ENCODE results near the gene RAD51.

The RAD51 gene

GRCh38 chr15:40693904-40694687, 878 bp upstream of the RAD51 start:
- no peak for DNase-seq
- Histone ChIP-seq H3K36me3 (peaks cover 5% of the 10 kb centered on the region; the same call in 1 of the 2 replicates), H3K27me3 (no peaks in the 10 kb centered on the region), H3K4me1 (no peaks in the 10 kb centered on the region), H3K9me3 (no peaks in the 10 kb centered on the region), H3K4me3 (ENCODE audit: low read depth, low read length) (peak overlapping the region; percentile 98)
- TF ChIP-seq CTCF (IDR thresholded peaks at IDR 0.05; ENCODE audit: low read depth, low read length): no peak

GRCh38 chr15:40695469-40695890, 506 bp downstream of the RAD51 start:
- H3K27me3 ChIP-seq: no peaks in the 10 kb centered on the region
- peaks cover 16% of the 10 kb centered on the region for H3K36me3 ChIP-seq
- TF ChIP-seq CTCF (IDR thresholded peaks at IDR 0.05; ENCODE audit: low read depth, low read length): no peak
- H3K4me3 ChIP-seq (ENCODE audit: low read depth, low read length): peak overlapping the region; percentile 98
- DNase-seq: no peak
- no peaks in the 10 kb centered on the region for H3K9me3 ChIP-seq
- H3K4me1 ChIP-seq: no peaks in the 10 kb centered on the region

GRCh38 chr15:40696228-40696627, 1.3 kb downstream of the RAD51 start:
- Histone ChIP-seq H3K4me3 (ENCODE audit: low read depth, low read length) (peak overlapping the region; percentile 98), H3K4me1 (no peaks in the 10 kb centered on the region), H3K36me3 (peaks cover 21% of the 10 kb centered on the region), H3K9me3 (no peaks in the 10 kb centered on the region), H3K27me3 (no peaks in the 10 kb centered on the region)
- no peak for TF ChIP-seq CTCF (IDR thresholded peaks at IDR 0.05; ENCODE audit: low read depth, low read length)
- no peak for DNase-seq

DNA sequence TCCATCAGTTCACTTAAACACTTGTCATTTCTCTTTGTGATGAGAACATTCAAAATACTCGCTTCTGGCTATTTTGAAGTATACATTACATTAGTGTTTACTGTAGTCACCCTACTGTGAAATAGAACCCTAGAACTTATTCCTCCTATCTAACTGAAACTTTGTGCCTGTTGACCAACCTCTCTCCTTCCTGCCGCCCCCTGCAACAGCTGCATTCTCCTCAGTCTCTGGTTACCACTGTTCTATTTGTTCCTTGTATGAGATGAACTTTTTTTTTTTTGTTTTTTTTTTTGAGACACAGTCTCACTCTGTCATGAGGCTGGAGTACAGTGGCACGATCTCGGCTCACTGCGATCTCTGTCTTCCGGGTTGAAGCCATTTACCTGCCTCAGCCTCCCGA, 2.9 kb downstream of the RAD51 start:
- Histone ChIP-seq H3K4me1 (no peaks in the 10 kb centered on the region), H3K9me3 (no peaks in the 10 kb centered on the region), H3K4me3 (ENCODE audit: low read depth, low read length) (no peak overlapping the region), H3K27me3 (no peaks in the 10 kb centered on the region), H3K36me3 (peaks cover 36% of the 10 kb centered on the region)
- DNase-seq: no peak
- TF ChIP-seq CTCF (IDR thresholded peaks at IDR 0.05; ENCODE audit: low read depth, low read length): no peak

DNA sequence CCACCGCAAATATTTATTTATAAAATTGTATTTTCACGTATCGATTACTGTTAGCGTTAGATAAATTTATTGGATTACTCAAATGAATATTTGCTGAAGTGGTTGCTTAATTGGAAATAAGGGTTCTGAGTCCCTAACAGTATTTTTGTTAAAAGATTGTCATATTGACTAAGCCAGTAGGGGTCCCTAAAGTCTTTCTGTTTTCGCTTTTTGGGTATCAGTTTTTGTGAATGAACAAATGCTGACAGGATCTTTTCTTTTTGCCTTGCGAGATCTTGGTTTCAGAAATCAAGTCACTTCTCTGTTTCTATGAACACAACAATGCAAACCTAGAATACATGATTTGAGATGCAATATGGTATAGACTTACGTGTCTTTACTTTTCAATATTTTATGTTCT, 7.1 kb downstream of the RAD51 start:
- Histone ChIP-seq H3K4me1 (no peaks in the 10 kb centered on the region), H3K4me3 (ENCODE audit: low read depth, low read length) (no peak overlapping the region), H3K27me3 (no peaks in the 10 kb centered on the region), H3K9me3 (no peaks in the 10 kb centered on the region), H3K36me3 (peaks cover 48% of the 10 kb centered on the region)
- peak; percentile 33 for TF ChIP-seq CTCF (IDR thresholded peaks at IDR 0.05; ENCODE audit: low read depth, low read length)
- no peak for DNase-seq

GRCh38 chr15:40706121-40706520, 11.1 kb downstream of the RAD51 start:
- H3K36me3 ChIP-seq: peaks cover 49% of the 10 kb centered on the region
- H3K4me3 ChIP-seq (ENCODE audit: low read depth, low read length): no peak overlapping the region
- no peaks in the 10 kb centered on the region for H3K4me1 ChIP-seq
- no peaks in the 10 kb centered on the region for H3K9me3 ChIP-seq
- no peak for DNase-seq
- no peaks in the 10 kb centered on the region for H3K27me3 ChIP-seq
- no peak for TF ChIP-seq CTCF (IDR thresholded peaks at IDR 0.05; ENCODE audit: low read depth, low read length)
